Prostate gland (tissue), 2 donors: Measurements from ENCODE around the gene IL33. TPM values are rescaled to one million over a fixed set of nuclear protein-coding genes. Genes with fewer than 3 reads are reported as not detected.

Experiments
- DNase-seq: peaks from one replicate; pipeline ENCODE4 v3.0.0-alpha.2; 2019; ENCODE audit warnings: low spot score
- H3K27ac ChIP-seq, 2 donors: fragments of 200-600 bp; sonication (generic); 2 replicates each; pipeline ENCODE4 v1.5.1; 2017 to 2019
- H3K27me3 ChIP-seq: fragments of 200-600 bp; sonication (generic); replicated peaks from 2 replicates; pipeline ENCODE4 v1.5.1; 2019; ENCODE audit not compliant: insufficient read depth
- H3K36me3 ChIP-seq, 2 donors: fragments of 200-600 bp; sonication (generic); 1 replicate in 1 of 2; 2 replicates in 1 of 2; pipeline versions ENCODE4 v1.5.1 to v1.8.1; 2017 to 2019
- H3K4me1 ChIP-seq: fragments of 200-600 bp; sonication (generic); replicated peaks from 2 replicates; pipeline ENCODE4 v1.5.1; 2019
- H3K4me3 ChIP-seq, 2 donors: fragments of 200-600 bp; sonication (generic); 2 replicates each; pipeline ENCODE4 v1.5.1; 2017 to 2019
- H3K9me3 ChIP-seq: fragments of 200-600 bp; sonication (generic); 2 replicates; pipeline ENCODE4 v1.5.1; 2017
- CTCF ChIP-seq, 4 experiments: fragments of 200-600 bp in 2 of 4; fragments of 450-650 bp in 2 of 4; sonication (generic) in 2 of 4; IDR thresholded peaks; 1 replicate in 3 of 4; 2 replicates in 1 of 4; pipeline ENCODE4 v1.5.1; 2016 to 2019; ENCODE audit warnings: antibody characterized with exemption in 4 of 4, mild to moderate bottlenecking in 2 of 4, moderate library complexity in 2 of 4
- POLR2A ChIP-seq: fragments of 450-650 bp; IDR thresholded peaks from one replicate; pipeline ENCODE4 v1.6.1; 2016; ENCODE audit warnings: antibody characterized with exemption, mild to moderate bottlenecking
- POLR2AphosphoS5 ChIP-seq: sonication (generic); formaldehyde crosslinking; IDR thresholded peaks from one replicate; pipeline ENCODE4 v1.6.1; 2017; ENCODE audit warnings: antibody characterized with exemption
- WGBS: methylation state at CpG from one replicate; pipeline ENCODE4 v1.1.5; 2018; 5-methylcytosine and 5-hydroxymethylcytosine counted together
- intact Hi-C: fragments of 100-400 bp; cut with DNase I; formaldehyde crosslinking; loops from one replicate; pipeline ENCODE4 v1.14.2; 2022
- total RNA-seq, 2 donors: library from RNA; depleted of rRNA; stranded (reverse); fragments of >200 nt; gene quantifications; one replicate each; pipeline ENCODE4 v1.1.0, GENCODE V29; 2016

IL33 gene
- total RNA-seq, 2 donors from 2014 or later, result 11.6 to 13.8 TPM

- intact Hi-C loops, result no loop called here
- DNase-seq, result no peak
- no peaks in the 10 kb centered on the region for H3K4me1 ChIP-seq
Observed at GRCh38 chr9:6229619-6230018, 14.0 kb downstream of the IL33 start.

DNA sequence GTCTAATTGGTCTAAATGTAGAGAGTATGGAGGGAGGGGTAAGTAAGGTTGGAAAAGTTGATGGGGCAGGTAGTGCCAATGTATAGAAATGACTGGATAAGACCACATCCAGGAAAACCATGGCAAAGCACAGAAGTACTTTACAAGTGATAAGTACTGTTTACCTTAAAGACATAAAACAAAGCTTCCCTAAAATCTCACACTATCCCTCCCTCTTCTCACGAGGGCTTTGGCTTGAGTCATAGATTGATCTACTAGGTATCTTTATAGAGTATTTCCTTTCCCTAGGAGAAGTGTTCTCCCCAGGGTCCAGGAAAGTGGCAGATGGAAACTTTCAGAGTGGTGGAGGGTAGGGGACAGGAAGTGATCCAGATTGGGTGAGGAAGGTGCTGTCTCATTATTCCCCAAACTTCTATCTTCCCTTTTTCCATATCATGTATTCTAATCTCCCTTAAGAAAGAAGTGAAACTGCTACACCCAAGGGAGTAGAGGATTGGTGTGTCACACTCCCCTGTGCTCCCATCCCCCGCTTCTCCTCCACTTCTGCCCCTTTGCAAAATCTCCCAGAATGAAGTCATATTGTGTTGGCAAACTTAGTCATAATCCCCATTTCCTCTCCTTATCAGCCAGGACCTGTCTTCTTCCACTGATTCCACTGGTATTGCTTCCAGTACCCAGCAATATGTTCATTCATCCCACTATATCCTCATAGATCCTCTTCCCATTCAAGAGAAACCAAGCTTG lies 14.6 kb downstream of the IL33 start:
- TF ChIP-seq POLR2AphosphoS5 (no peak), POLR2A (no peak), CTCF (IDR thresholded peaks at IDR 0.05) (no peak)
- Histone ChIP-seq H3K4me3 (no peak overlapping the region), H3K27me3 (no peaks in the 10 kb centered on the region), H3K36me3 (no peaks in the 10 kb centered on the region), H3K9me3 (no peaks in the 10 kb centered on the region), H3K27ac (no peak overlapping the region), H3K4me1 (no peaks in the 10 kb centered on the region)
- intact Hi-C loops, result no loop called here
- WGBS, result 56% methylated on average over 2 of the region's 2 CpGs
- DNase-seq, result no peak

More at GRCh38 chr9:6229619-6230018, 14.0 kb downstream of the IL33 start:
- Histone ChIP-seq H3K27me3 (no peaks in the 10 kb centered on the region), H3K27ac (no peak overlapping the region), H3K9me3 (no peaks in the 10 kb centered on the region), H3K4me3 (no peak overlapping the region), H3K36me3 (no peaks in the 10 kb centered on the region)
- 0% methylated on average over 1 of the region's 1 CpG for WGBS
- TF ChIP-seq POLR2A (no peak), CTCF (IDR thresholded peaks at IDR 0.05) (no peak)

DNA sequence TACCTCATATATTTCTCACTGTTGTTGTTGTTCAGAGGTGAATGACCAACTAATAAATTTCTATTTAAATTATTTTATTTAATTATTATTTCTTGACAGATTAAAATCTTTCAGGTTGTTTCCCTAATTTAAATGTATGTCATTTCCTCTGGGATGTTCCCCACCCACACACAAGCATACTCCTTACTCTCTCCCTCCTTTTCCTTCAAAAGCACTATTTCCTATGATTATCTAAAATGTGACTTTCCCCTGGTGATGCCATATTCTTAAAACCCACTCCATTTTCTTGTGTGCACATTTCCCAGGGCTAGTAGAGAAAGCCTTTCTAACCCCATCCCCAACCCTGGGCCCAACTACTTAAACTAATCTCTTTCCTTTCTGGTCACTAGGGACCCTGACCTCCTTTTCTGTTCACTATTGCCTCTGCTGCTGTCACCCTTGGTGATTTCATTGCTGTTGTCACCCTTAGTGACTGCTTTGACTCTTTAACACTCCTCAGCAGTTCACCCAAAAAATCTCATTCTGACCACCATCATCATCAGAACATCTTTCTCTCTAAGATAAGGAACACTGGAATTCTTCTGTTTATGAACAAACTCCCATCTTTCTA lies 16.8 kb downstream of the IL33 start:
- DNase-seq, result no peak
- H3K9me3 ChIP-seq, result no peaks in the 10 kb centered on the region
- intact Hi-C loops, result no loop called here
- no peaks in the 10 kb centered on the region for H3K4me1 ChIP-seq
- no peak overlapping the region for H3K27ac ChIP-seq
- H3K27me3 ChIP-seq, result no peaks in the 10 kb centered on the region
- no peak overlapping the region for H3K4me3 ChIP-seq
- no peak for TF ChIP-seq CTCF (IDR thresholded peaks at IDR 0.05)
- TF ChIP-seq POLR2AphosphoS5, result no peak
- TF ChIP-seq POLR2A, result no peak
- H3K36me3 ChIP-seq, result no peaks in the 10 kb centered on the region

DNA sequence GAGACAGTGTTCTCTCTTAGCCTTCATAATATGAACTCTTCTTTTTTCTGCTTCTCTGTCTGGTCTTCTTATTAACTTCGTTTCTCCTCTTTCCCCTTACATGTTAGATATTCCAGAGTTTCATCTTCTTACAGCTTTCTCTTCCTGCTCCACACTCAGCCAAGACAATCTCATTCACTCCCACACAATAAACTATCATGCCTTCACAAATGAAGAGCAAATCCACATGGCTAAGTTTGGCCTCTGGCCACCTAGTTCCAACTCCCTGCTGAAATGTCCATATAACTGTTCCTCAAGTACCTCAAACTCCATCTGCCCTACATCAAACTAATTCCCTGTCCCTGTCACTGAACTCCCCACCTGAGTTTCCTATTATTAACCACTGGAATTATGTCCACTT lies 18.4 kb downstream of the IL33 start:
- intact Hi-C loops, result no loop called here
- no peak overlapping the region for H3K4me3 ChIP-seq
- no peak for DNase-seq
- H3K36me3 ChIP-seq, result no peaks in the 10 kb centered on the region
- 46% methylated on average over 1 of the region's 1 CpG for WGBS
- H3K9me3 ChIP-seq, result no peaks in the 10 kb centered on the region
- H3K4me1 ChIP-seq, result no peaks in the 10 kb centered on the region
- no peak for TF ChIP-seq POLR2A
- TF ChIP-seq CTCF (IDR thresholded peaks at IDR 0.05), result no peak
- no peak for TF ChIP-seq POLR2AphosphoS5
- no peak overlapping the region for H3K27ac ChIP-seq
- no peaks in the 10 kb centered on the region for H3K27me3 ChIP-seq

DNA sequence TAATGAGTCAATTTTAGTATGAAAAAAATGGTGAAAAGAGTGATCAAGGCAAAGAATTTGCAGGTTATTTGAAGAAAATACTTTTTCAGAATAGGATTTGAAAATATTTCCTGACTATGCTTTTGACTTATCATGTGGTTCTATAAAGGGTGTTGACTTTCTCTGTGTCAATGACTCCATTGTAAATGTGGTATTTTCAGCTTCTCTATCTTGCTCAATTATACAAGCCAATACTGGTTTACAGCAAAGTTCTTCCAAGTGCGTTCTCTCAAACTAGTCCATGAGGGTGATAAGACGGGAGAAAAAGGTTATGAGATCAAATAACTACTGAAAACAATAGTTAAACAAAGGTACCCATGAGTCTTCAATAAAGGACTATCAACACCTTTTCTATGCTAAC lies 21.7 kb downstream of the IL33 start:
- Histone ChIP-seq H3K27me3 (no peaks in the 10 kb centered on the region), H3K36me3 (no peaks in the 10 kb centered on the region), H3K9me3 (no peaks in the 10 kb centered on the region), H3K4me1 (no peaks in the 10 kb centered on the region), H3K27ac (no peak overlapping the region), H3K4me3 (no peak overlapping the region)
- WGBS, result 80% methylated on average over 2 of the region's 2 CpGs
- DNase-seq, result no peak
- no peak for TF ChIP-seq POLR2A
- intact Hi-C loops, result no loop called here
